GM12873 (cell line): Measurements from ENCODE around the gene TMEM247.

Experiments used
- CTCF ChIP-seq: IDR thresholded peaks from 2 replicates; pipeline ENCODE4 v1.5.1; 2012; ENCODE audit warnings: low read depth, mild to moderate bottlenecking, moderate library complexity, low read length, control low read depth; ENCODE audit not compliant: insufficient read depth; ENCODE audit errors: missing control alignments

The TMEM247 gene

DNA sequence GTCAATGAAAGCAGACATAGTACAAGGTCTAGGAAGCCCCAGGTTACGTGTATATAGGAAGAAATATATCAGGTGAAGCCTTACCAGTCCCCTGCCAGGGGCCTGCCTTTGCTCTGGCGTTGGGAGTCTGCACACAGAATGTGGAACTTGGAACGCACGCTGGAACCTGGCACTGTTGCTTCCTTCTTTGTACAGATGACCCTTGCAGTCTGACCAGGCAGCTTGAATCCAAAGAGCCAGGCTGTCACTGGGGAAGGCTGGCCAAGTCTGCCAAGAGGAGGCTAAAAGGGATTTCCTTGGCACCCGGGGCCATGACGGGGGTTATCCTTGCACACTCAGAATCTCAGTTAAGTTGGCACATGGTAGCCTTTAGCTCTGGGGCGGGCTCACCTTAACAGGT, 39.5 kb downstream of the TMEM247 start:
- TF ChIP-seq CTCF, result no peak

DNA sequence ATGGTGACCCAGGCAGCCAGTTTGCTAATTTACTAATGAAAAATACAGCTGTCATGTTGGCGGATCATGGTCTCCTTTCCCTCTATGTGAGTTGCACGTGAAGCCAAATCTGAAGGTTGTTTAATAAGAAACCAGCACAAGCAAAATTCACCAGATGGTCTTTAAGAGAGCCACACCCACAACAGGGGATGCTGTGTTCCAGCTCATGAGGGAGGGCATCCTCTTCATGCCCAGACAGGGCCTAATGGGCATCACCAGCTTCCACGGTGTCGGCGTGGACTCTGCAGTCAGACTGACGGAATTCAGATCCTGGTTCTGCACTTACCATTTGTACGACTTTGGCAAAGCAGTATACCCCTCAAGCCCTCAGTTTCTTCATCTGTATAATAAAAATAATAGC, 39.9 kb downstream of the TMEM247 start:
- no peak for TF ChIP-seq CTCF

DNA sequence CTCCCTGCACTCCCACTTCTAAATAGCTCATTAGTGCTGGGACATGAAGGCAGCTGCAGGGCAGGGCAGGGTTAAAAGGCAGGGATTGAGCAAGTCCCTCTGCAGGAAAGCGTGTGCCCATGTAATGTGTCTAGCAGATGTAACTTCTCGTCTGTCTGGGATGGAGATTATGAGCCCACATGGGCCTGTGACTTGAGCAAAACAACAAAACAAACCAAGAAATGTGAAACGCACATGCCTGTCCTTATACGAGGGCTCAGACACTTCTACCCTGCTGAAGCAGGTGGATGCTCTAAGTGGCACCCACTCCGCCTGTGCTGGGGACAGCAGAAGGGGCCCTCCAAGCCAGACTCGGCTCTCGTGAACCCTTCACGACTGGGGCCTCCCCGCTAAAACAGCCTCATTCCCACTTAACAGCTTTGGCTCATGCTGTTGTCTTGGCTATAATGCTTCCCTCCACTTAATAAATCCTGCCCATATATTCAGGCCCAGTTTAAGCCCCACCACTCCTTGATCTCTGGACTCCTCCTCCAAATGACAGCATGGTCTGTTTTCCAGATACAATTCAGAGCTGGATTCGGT, 40.9 kb downstream of the TMEM247 start:
- TF ChIP-seq CTCF, result no peak

GRCh38 chr2:46521215-46521683, 41.9 kb downstream of the TMEM247 start:
- TF ChIP-seq CTCF, result no peak

GRCh38 chr2:46525522-46526155, 46.3 kb downstream of the TMEM247 start:
- TF ChIP-seq CTCF, result no peak

GRCh38 chr2:46528880-46529279, 49.5 kb downstream of the TMEM247 start:
- no peak for TF ChIP-seq CTCF

- no peak for TF ChIP-seq CTCF
Observed at GRCh38 chr2:46530639-46531038, 51.3 kb downstream of the TMEM247 start.
